GM12878 (cell line): Measurements from ENCODE around the gene MALT1. TPM values are rescaled to one million over a fixed set of nuclear protein-coding genes. Genes with fewer than 3 reads are reported as not detected.
A peak's percentile ranks its signal among the peaks of the same experiment; 100 is the strongest.

Experiments used
- ATAC-seq: fragments of 200-7000 bp; cut with Tn5 transposase; 3 replicates; pipeline ENCODE4 v1.9.1; 2020; ENCODE audit warnings: mild to moderate bottlenecking, moderate library complexity
- BruUV-seq: library from RNA; stranded (reverse); fragments of 400-500 nt; replicated peaks from 2 replicates; lab custom pipeline; 2021; lab: Mats Ljungman, UMichigan
- CTCF ChIA-PET: fragments of 300-600 bp; sonication (Branson Sonifier 250); formaldehyde crosslinking; extraction: SDS; loops from one replicate; lab custom pipeline; 2021; ENCODE audit warnings: inconsistent platforms; lab: Yijun Ruan, JAX
- POLR2A ChIA-PET: fragments of 350-600 bp; formaldehyde crosslinking; extraction: SDS; loops from one replicate; lab custom pipeline; 2021; ENCODE audit warnings: inconsistent platforms; lab: Charles Lee
- RAD21 ChIA-PET: fragments of 300-600 bp; sonication (Branson Sonifier 250); formaldehyde crosslinking; loops from one replicate; lab custom pipeline; 2023; ENCODE audit warnings: antibody characterized with exemption; ENCODE audit not compliant: unreplicated experiment; lab: Charles Lee
- SMC1A ChIA-PET: fragments of 300-600 bp; sonication (Branson Sonifier 250); formaldehyde crosslinking; loops from one replicate; lab custom pipeline; 2023; ENCODE audit not compliant: unreplicated experiment, uncharacterized antibody; lab: Charles Lee
- DNase-seq: peaks from one replicate; pipeline ENCODE4 v3.0.0-alpha.2; 2011; ENCODE audit warnings: low read depth, low spot score
- FAIRE-seq: peaks from 3 replicates; lab custom pipeline; 2011; peaks lifted over from hg19 to GRCh38; lab: Jason Lieb, UNC
- H2AFZ ChIP-seq: 2 replicates; pipeline ENCODE4 v1.6.0; 2011; ENCODE audit warnings: low read depth, low read length, control low read depth; ENCODE audit not compliant: control insufficient read depth
- H3K27ac ChIP-seq: 2 replicates; pipeline ENCODE4 v1.5.1; 2011; ENCODE audit warnings: control low read depth; ENCODE audit not compliant: control insufficient read depth, insufficient read depth
- H3K27me3 ChIP-seq, 2 experiments: replicated peaks in 1 of 2; 2 replicates each; pipeline versions ENCODE4 v1.6.0 to v1.6.1; 2011; ENCODE audit warnings: low read length in 1 of 2; ENCODE audit not compliant: control insufficient read depth in 2 of 2, insufficient read depth in 2 of 2
- H3K36me3 ChIP-seq, 2 experiments: 2 replicates each; pipeline ENCODE4 v1.5.1; 2011; ENCODE audit warnings: low read length in 1 of 2; ENCODE audit not compliant: control insufficient read depth in 2 of 2, insufficient read depth in 2 of 2
- H3K4me1 ChIP-seq: 2 replicates; pipeline ENCODE4 v1.6.1; 2011; ENCODE audit warnings: mild to moderate bottlenecking, low read length, moderate library complexity, mixed read lengths; ENCODE audit not compliant: control insufficient read depth, insufficient read depth
- H3K4me2 ChIP-seq: 2 replicates; pipeline ENCODE4 v1.6.0; 2011; ENCODE audit warnings: control low read depth; ENCODE audit not compliant: control insufficient read depth, insufficient read depth
- H3K4me3 ChIP-seq: fragments of 200-600 bp; sonication (generic); 2 replicates; pipeline ENCODE4 v1.5.1; 2016
- H3K79me2 ChIP-seq: 2 replicates; pipeline ENCODE4 v1.6.0; 2011; ENCODE audit warnings: low read length; ENCODE audit not compliant: control insufficient read depth, insufficient read depth
- H3K9ac ChIP-seq: 2 replicates; pipeline ENCODE4 v1.8.0; 2011; ENCODE audit warnings: low read length, control low read depth, mixed read lengths; ENCODE audit not compliant: control insufficient read depth, insufficient read depth
- H3K9me3 ChIP-seq: replicated peaks from 3 replicates; pipeline ENCODE4 v1.5.1; 2011; ENCODE audit warnings: mild to moderate bottlenecking, low read length; ENCODE audit not compliant: control insufficient read depth, insufficient read depth
- H4K20me1 ChIP-seq: 2 replicates; pipeline ENCODE4 v1.6.0; 2011; ENCODE audit not compliant: control insufficient read depth, insufficient read depth
- BCL3 ChIP-seq: IDR thresholded peaks from 2 replicates; pipeline ENCODE4 v1.6.1; 2011; ENCODE audit warnings: borderline replicate concordance, low read depth, mild to moderate bottlenecking, moderate library complexity, low read length; ENCODE audit not compliant: insufficient read depth, poor library complexity, severe bottlenecking
- BRCA1 ChIP-seq: IDR thresholded peaks from 2 replicates; pipeline ENCODE4 v1.6.1; 2011; ENCODE audit warnings: low read depth, low read length, improper control_type of control experiment
- CBX5 ChIP-seq: sonication (generic); IDR thresholded peaks from 2 replicates; pipeline ENCODE4 v1.6.1; 2016; ENCODE audit warnings: low read depth, moderate library complexity, mild to moderate bottlenecking, inconsistent platforms
- CEBPZ ChIP-seq: fragments of 150-350 bp; IDR thresholded peaks from 2 replicates; pipeline ENCODE4 v1.6.1; 2016; ENCODE audit warnings: low read depth, low read length
- EED ChIP-seq: sonication (generic); IDR thresholded peaks from 2 replicates; pipeline ENCODE4 v1.6.1; 2016; ENCODE audit warnings: antibody characterized with exemption, low read depth
- ETV6 ChIP-seq, 2 experiments: fragments of 450-650 bp in 1 of 2; IDR thresholded peaks in 1 of 2; conservative IDR thresholded peaks in 1 of 2; 2 replicates each; pipeline ENCODE4 v1.6.1; 2014; ENCODE audit warnings: antibody characterized with exemption in 1 of 2, borderline replicate concordance in 1 of 2, low read depth in 1 of 2, mild to moderate bottlenecking in 1 of 2, moderate library complexity in 1 of 2
- EZH2 ChIP-seq: IDR thresholded peaks from 2 replicates; pipeline ENCODE4 v1.6.1; 2012; ENCODE audit warnings: low read depth, mild to moderate bottlenecking, control low read depth, inconsistent platforms, low read length, borderline replicate concordance; ENCODE audit not compliant: control insufficient read depth
- IKZF2 ChIP-seq, 2 experiments: fragments of 450-650 bp; IDR thresholded peaks; 2 replicates each; pipeline ENCODE4 v1.6.1; 2017; ENCODE audit warnings: mild to moderate bottlenecking in 2 of 2, moderate library complexity in 2 of 2
- MAX ChIP-seq: IDR thresholded peaks from 2 replicates; pipeline ENCODE4 v1.6.1; 2012; ENCODE audit warnings: low read depth, low read length, improper control_type of control experiment
- NFXL1 ChIP-seq: fragments of 450-650 bp; IDR thresholded peaks from 2 replicates; pipeline ENCODE4 v1.6.1; 2017; ENCODE audit warnings: antibody characterized with exemption, mild to moderate bottlenecking, borderline replicate concordance
- SUPT20H ChIP-seq: IDR thresholded peaks from 2 replicates; pipeline ENCODE4 v1.6.1; 2011; ENCODE audit warnings: low read depth, mild to moderate bottlenecking, low read length, moderate library complexity, borderline replicate concordance; ENCODE audit not compliant: control insufficient read depth
- TCF12 ChIP-seq: IDR thresholded peaks from 2 replicates; pipeline ENCODE4 v1.6.1; 2011; ENCODE audit warnings: low read depth, mild to moderate bottlenecking, low read length
- TCF7 ChIP-seq: IDR thresholded peaks from 2 replicates; pipeline ENCODE4 v1.6.1; 2014; ENCODE audit warnings: antibody characterized with exemption, borderline replicate concordance
- USF2 ChIP-seq: IDR thresholded peaks from 2 replicates; pipeline ENCODE4 v1.6.1; 2011; ENCODE audit warnings: low read depth, low read length, improper control_type of control experiment, borderline replicate concordance
- ZZZ3 ChIP-seq: IDR thresholded peaks from 2 replicates; pipeline ENCODE4 v1.6.1; 2011; ENCODE audit warnings: low read depth; ENCODE audit not compliant: control insufficient read depth, insufficient read length
- WGBS: methylation state at CpG from one replicate; pipeline ENCODE4 v1.1.6; 2016; ENCODE audit warnings: low lambda C conversion rate; ENCODE audit not compliant: insufficient replicate concordance, insufficient coverage; ENCODE audit errors: missing lambda C conversion rate; 5-methylcytosine and 5-hydroxymethylcytosine counted together
- in situ Hi-C: fragments of 300-500 bp; cut with MboI; formaldehyde crosslinking; loops from 9 replicates; pipeline ENCODE4 v1.14.3; 2018; ENCODE audit warnings: mixed read lengths
- intact Hi-C: fragments of 100-400 bp; cut with micrococcal nuclease; formaldehyde crosslinking; loops from one replicate; pipeline ENCODE4 v1.14.2; 2022; ENCODE audit not compliant: unreplicated experiment
- polyA plus RNA-seq, 11 experiments: library from polyadenylated mRNA; depleted of rRNA in 4 of 11; unstranded in 6 of 11; stranded (reverse) in 5 of 11; fragments of >200 nt; fragmentation: Nextera tagmentation in 4 of 11; fragmentation: Illumina TruSeq in 1 of 11; extraction: Ambion mirVana in 4 of 11; extraction: Trizol in 1 of 11; gene quantifications; 1 replicate in 1 of 11; 2 replicates in 10 of 11; pipeline versions ENCODE4 v1.2.1 to v1.2.3, GENCODE V29; 2011 to 2016; ENCODE audit warnings: inconsistent platforms in 2 of 11, missing spikeins in 2 of 11, low read depth in 1 of 11
- total RNA-seq, 4 experiments: library from RNA; depleted of rRNA in 3 of 4; stranded (reverse); fragments of >200 nt in 3 of 4; fragmentation: Illumina TruSeq in 1 of 4; extraction: Trizol in 1 of 4; gene quantifications; 2 replicates each; pipeline versions ENCODE4 v1.2.1 to v1.2.3, GENCODE V29; 2013 to 2021

The MALT1 gene
- total and polyA plus RNA-seq, 10 of the 15 experiments (the other 5 are each of a cell fraction or from before 2014, with no cell fraction given) = 17.6 to 126 (median 45.4) TPM

- RAD21 ChIA-PET = interaction anchor here (1.0 to 2.7 kb wide), 4 partner anchors 13 to 220 kb away, joined by 3 to 10 read pairs (median 4); no protein-coding TSS in a partner anchor
- Histone ChIP-seq H3K79me2 (no peaks in the 10 kb centered on the region), H4K20me1 (no peaks in the 10 kb centered on the region), H3K4me3 (no peak overlapping the region), H3K9ac (no peak overlapping the region), H3K27ac (no peak overlapping the region), H3K36me3 (peaks cover 8 to 47% of the 10 kb centered on the region in 2 experiments), H3K27me3 (no peaks in the 10 kb centered on the region), H3K4me1 (no peaks in the 10 kb centered on the region), H2AFZ (no peak overlapping the region), H3K9me3 (peaks cover 15% of the 10 kb centered on the region), H3K4me2 (no peak overlapping the region)
- FAIRE-seq (no peak), DNase-seq (no peak), ATAC-seq (peak; percentile 40; the same call in 2 of the 3 replicates)
- no TSS peak for BruUV-seq
- in situ Hi-C loops (no loop called here), intact Hi-C loops (loop anchor here (5.0 kb wide), 2 partner anchors 47 to 62 kb away; no protein-coding TSS in a partner anchor)
- POLR2A ChIA-PET = no interaction called here
- SMC1A ChIA-PET = interaction anchor here (1.0 to 4.5 kb wide), 6 partner anchors 10 to 221 kb away, joined by 3 to 25 read pairs (median 4); no protein-coding TSS in a partner anchor
- CTCF ChIA-PET = interaction anchor here (0.6 to 2.6 kb wide), 5 partner anchors 15 to 613 kb away, joined by 3 to 11 read pairs (median 3); no protein-coding TSS in a partner anchor
- 19% methylated on average over 1 of the region's 1 CpG for WGBS
- TF ChIP-seq USF2 (no peak), EZH2 (no peak), NFXL1 (no peak), SUPT20H (no peak), ZZZ3 (no peak), IKZF2 (IDR thresholded peaks at IDR 0.05) (no peak), MAX (no peak), EED (no peak), CEBPZ (no peak), CBX5 (peak; percentile 56; the same call in 1 of the 2 replicates), BRCA1 (no peak), TCF12 (0 out of 2 replicates have a peak, but pooled peaks have one; percentile 12), ETV6 (conservative IDR thresholded peaks at IDR 0.05 in 1 of 2, IDR thresholded peaks at IDR 0.05 in 1 of 2; ENCODE audit: borderline replicate concordance in 1 of 2, low read depth in 1 of 2) (no peak), BCL3 (no peak), TCF7 (no peak)
Measured at GRCh38 chr18:58748899-58749595, 77.8 kb downstream of the MALT1 start.
